HepG2 (cell line): Measurements from ENCODE around the gene MAJIN. TPM values are rescaled to one million over a fixed set of nuclear protein-coding genes. Genes with fewer than 3 reads are reported as not detected.
A peak's percentile ranks its signal among the peaks of the same experiment; 100 is the strongest.

ENCODE experiments used
- EED ChIP-seq: sonication (generic); formaldehyde crosslinking; IDR thresholded peaks from 2 replicates; pipeline ENCODE4 v1.5.0; 2020; ENCODE audit warnings: mild to moderate bottlenecking, missing genetic modification reagents
- GATA4 ChIP-seq: sonication (generic); IDR thresholded peaks from 2 replicates; pipeline ENCODE4 v1.6.1; 2016; ENCODE audit warnings: antibody characterized with exemption, low read depth, borderline replicate concordance
- HOXA3 ChIP-seq: sonication (generic); formaldehyde crosslinking; IDR thresholded peaks from 2 replicates; pipeline ENCODE4 v1.5.0; 2020; ENCODE audit warnings: missing genetic modification reagents
- MAFK ChIP-seq, 2 experiments: IDR thresholded peaks in 1 of 2; conservative IDR thresholded peaks in 1 of 2; 2 replicates each; pipeline ENCODE4 v1.6.1; 2011; ENCODE audit warnings: improper control_type of control experiment in 2 of 2, low read length in 2 of 2
- MBD4 ChIP-seq: IDR thresholded peaks from 2 replicates; pipeline ENCODE4 v1.6.1; 2012; ENCODE audit warnings: low read length, inconsistent platforms, borderline replicate concordance
- MIER3 ChIP-seq: IDR thresholded peaks from 2 replicates; pipeline ENCODE4 v1.6.1; 2016; ENCODE audit warnings: missing compliant biosample characterization, borderline replicate concordance
- MYC ChIP-seq: sonication (generic); formaldehyde crosslinking; IDR thresholded peaks from 2 replicates; pipeline ENCODE4 v1.9.0; 2021; ENCODE audit warnings: missing genetic modification reagents, borderline replicate concordance
- NBN ChIP-seq: fragments of 450-650 bp; conservative IDR thresholded peaks from 2 replicates; pipeline ENCODE4 v1.6.1; 2017
- NCOA5 ChIP-seq: sonication (generic); formaldehyde crosslinking; IDR thresholded peaks from 2 replicates; pipeline ENCODE4 v1.4.0; 2020; ENCODE audit warnings: missing genetic modification reagents
- NFKB2 ChIP-seq: sonication (generic); formaldehyde crosslinking; IDR thresholded peaks from 2 replicates; pipeline ENCODE4 v1.4.0; 2020; ENCODE audit warnings: missing genetic modification reagents, borderline replicate concordance
- NR2F6 ChIP-seq, 2 experiments: IDR thresholded peaks; 2 replicates each; pipeline ENCODE4 v1.6.1; 2016; ENCODE audit warnings: antibody characterized with exemption in 1 of 2, mild to moderate bottlenecking in 1 of 2
- RAD51 ChIP-seq: fragments of 450-650 bp; IDR thresholded peaks from 2 replicates; pipeline ENCODE4 v1.6.1; 2016; ENCODE audit warnings: borderline replicate concordance
- SALL1 ChIP-seq: sonication (generic); formaldehyde crosslinking; IDR thresholded peaks from 2 replicates; pipeline ENCODE4 v1.8.0; 2022; ENCODE audit warnings: mild to moderate bottlenecking, missing genetic modification reagents
- TFE3 ChIP-seq: IDR thresholded peaks from 2 replicates; pipeline ENCODE4 v1.6.1; 2016
- ZNF138 ChIP-seq: sonication (generic); formaldehyde crosslinking; IDR thresholded peaks from 2 replicates; pipeline ENCODE4 v1.5.0; 2020; ENCODE audit warnings: mild to moderate bottlenecking, low read depth, missing genetic modification reagents
- ZNF3 ChIP-seq: IDR thresholded peaks from 2 replicates; pipeline ENCODE4 v1.7.0; 2017; ENCODE audit warnings: inconsistent platforms
- ZNF33B ChIP-seq: sonication (generic); formaldehyde crosslinking; IDR thresholded peaks from 2 replicates; pipeline ENCODE4 v1.5.1; 2020; ENCODE audit warnings: mild to moderate bottlenecking, missing genetic modification reagents
- ZNF441 ChIP-seq: sonication (generic); formaldehyde crosslinking; IDR thresholded peaks from 2 replicates; pipeline ENCODE4 v1.7.0; 2021; ENCODE audit warnings: missing genetic modification reagents, borderline replicate concordance
- ZNF556 ChIP-seq: sonication (generic); formaldehyde crosslinking; IDR thresholded peaks from 2 replicates; pipeline ENCODE4 v1.4.0; 2020; ENCODE audit warnings: mild to moderate bottlenecking, missing genetic modification reagents, borderline replicate concordance
- ZNF615 ChIP-seq: sonication (generic); formaldehyde crosslinking; IDR thresholded peaks from 2 replicates; pipeline ENCODE4 v1.5.0; 2020; ENCODE audit warnings: mild to moderate bottlenecking, missing genetic modification reagents, borderline replicate concordance
- ZNF761 ChIP-seq: sonication (generic); formaldehyde crosslinking; conservative IDR thresholded peaks from 2 replicates; pipeline ENCODE4 v1.4.0; 2020; ENCODE audit warnings: mild to moderate bottlenecking, missing genetic modification reagents
- ZNF773 ChIP-seq: sonication (generic); formaldehyde crosslinking; IDR thresholded peaks from 2 replicates; pipeline ENCODE4 v1.4.0; 2020; ENCODE audit warnings: missing genetic modification reagents, borderline replicate concordance
- ZNF850 ChIP-seq: sonication (generic); formaldehyde crosslinking; conservative IDR thresholded peaks from 2 replicates; pipeline ENCODE4 v1.9.0; 2021; ENCODE audit warnings: mild to moderate bottlenecking, missing genetic modification reagents
- ZNF878 ChIP-seq: sonication (generic); formaldehyde crosslinking; IDR thresholded peaks from 2 replicates; pipeline ENCODE4 v1.8.1; 2023; ENCODE audit warnings: mild to moderate bottlenecking, missing genetic modification reagents, moderate library complexity
- ZSCAN12 ChIP-seq: sonication (generic); formaldehyde crosslinking; IDR thresholded peaks from 2 replicates; pipeline ENCODE4 v1.9.0; 2021; ENCODE audit warnings: mild to moderate bottlenecking, missing genetic modification reagents
- ZSCAN31 ChIP-seq: sonication (generic); formaldehyde crosslinking; IDR thresholded peaks from 2 replicates; pipeline ENCODE4 v1.5.0; 2020; ENCODE audit warnings: low read depth, mild to moderate bottlenecking, missing genetic modification reagents
- ZXDC ChIP-seq: sonication (generic); formaldehyde crosslinking; IDR thresholded peaks from 2 replicates; pipeline ENCODE4 v1.5.0; 2020; ENCODE audit warnings: mild to moderate bottlenecking, missing genetic modification reagents
- polyA plus RNA-seq, 8 experiments: library from polyadenylated mRNA; depleted of rRNA in 3 of 8; stranded (reverse) in 7 of 8; unstranded in 1 of 8; fragments of >200 nt; fragmentation: Illumina TruSeq in 4 of 8; extraction: Trizol in 4 of 8; gene quantifications; 2 replicates each; pipeline versions ENCODE4 v1.2.1 to v1.2.3, GENCODE V29; 2011 to 2016; ENCODE audit warnings: low read depth in 4 of 8, missing spikeins in 1 of 8, mixed read lengths in 1 of 8; ENCODE audit not compliant: insufficient read depth in 1 of 8
- total RNA-seq, 5 experiments: library from RNA; depleted of rRNA; stranded (reverse); fragments of >200 nt; fragmentation: Illumina TruSeq; extraction: Trizol; gene quantifications; 2 replicates each; pipeline ENCODE4 v1.2.3, GENCODE V29; 2016; ENCODE audit warnings: low read depth in 1 of 5
- TF ChIP-seq, protein P1 (sequence below): sonication (generic); formaldehyde crosslinking; IDR thresholded peaks from 2 replicates; pipeline ENCODE4 v1.4.0; 2020; ENCODE audit warnings: missing genetic modification reagents; ENCODE audit errors: not compliant biosample characterization

Gene MAJIN
- total and polyA plus RNA-seq, 2 of the 13 experiments (the other 11 are each of a cell fraction or from before 2014, with no cell fraction given): not detected

DNA sequence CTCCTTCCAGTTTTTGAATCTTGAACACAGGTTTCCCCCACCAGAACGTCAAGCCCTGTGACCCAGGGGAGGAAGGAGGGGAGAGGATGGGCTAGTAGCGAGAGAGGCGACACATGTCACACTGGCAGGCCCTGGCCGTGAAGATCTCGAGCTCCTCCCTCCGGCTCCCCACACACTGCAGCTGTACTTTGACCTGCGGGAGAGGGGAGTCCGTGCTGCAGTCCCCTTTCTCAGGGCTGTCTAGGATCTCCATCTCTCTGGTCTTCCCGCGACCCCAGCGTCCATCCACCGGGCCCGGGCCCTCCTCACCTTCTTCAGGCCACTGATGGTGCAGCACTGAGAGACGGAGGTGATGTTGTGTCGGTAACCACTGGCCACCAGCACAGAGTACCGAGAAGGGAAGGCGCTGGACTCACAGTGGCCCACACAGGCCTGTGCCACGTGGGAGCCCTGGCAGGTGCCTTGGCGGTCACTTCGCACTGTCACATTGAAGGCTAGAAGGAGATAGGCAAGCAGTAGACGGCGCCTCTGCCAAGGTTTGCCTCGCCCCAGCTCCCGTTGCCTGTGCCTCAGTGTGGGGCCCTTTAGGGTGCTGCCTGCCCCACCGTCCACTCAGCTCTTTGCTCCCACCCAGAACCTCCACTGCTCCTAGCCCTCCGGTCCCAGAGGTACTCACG is 37.1 kb downstream of the MAJIN start (continued):
- no peak for TF ChIP-seq TFE3 (CRISPR knock-in tag)
- no peak for TF ChIP-seq ZSCAN12 (CRISPR knock-in tag)
- no peak for TF ChIP-seq ZNF138 (CRISPR knock-in tag)
- TF ChIP-seq ZNF441 (CRISPR knock-in tag): no peak; the same call in 1 of the 2 replicates
- no peak for TF ChIP-seq NBN
- 0 out of 2 replicates have a peak, but pooled peaks have one; percentile 35 for TF ChIP-seq NR2F6 (IDR thresholded peaks at IDR 0.05)
- TF ChIP-seq NR2F6 (CRISPR knock-in tag; IDR thresholded peaks at IDR 0.05): peak; percentile 34; the same call in 1 of the 2 replicates
- TF ChIP-seq ZNF878 (CRISPR knock-in tag): no peak
- TF ChIP-seq, protein P1, sequence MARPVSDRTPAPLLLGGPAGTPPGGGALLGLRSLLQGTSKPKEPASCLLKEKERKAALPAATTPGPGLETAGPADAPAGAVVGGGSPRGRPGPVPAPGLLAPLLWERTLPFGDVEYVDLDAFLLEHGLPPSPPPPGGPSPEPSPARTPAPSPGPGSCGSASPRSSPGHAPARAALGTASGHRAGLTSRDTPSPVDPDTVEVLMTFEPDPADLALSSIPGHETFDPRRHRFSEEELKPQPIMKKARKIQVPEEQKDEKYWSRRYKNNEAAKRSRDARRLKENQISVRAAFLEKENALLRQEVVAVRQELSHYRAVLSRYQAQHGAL (CRISPR knock-in tag): no peak
- no peak for TF ChIP-seq MIER3
- TF ChIP-seq ZXDC: no peak
- TF ChIP-seq ZNF773 (CRISPR knock-in tag): no peak
- TF ChIP-seq ZNF615: no peak
- TF ChIP-seq ZNF3: no peak
- TF ChIP-seq NFKB2 (CRISPR knock-in tag): peak; percentile 83; the same call in 1 of the 2 replicates
- TF ChIP-seq ZNF761 (CRISPR knock-in tag): no peak
- no peak for TF ChIP-seq RAD51
- TF ChIP-seq MYC: peak; percentile 93; the same call in 1 of the 2 replicates
- no peak for TF ChIP-seq MBD4
- TF ChIP-seq ZSCAN31 (CRISPR knock-in tag): 0 out of 2 replicates have a peak, but pooled peaks have one; percentile 60
- TF ChIP-seq ZNF850: no peak
- TF ChIP-seq EED (CRISPR knock-in tag): no peak; the same call in 1 of the 2 replicates
- peak; percentile 60 for TF ChIP-seq SALL1
- no peak for TF ChIP-seq GATA4
- no peak for TF ChIP-seq ZNF556 (CRISPR knock-in tag)
- no peak for TF ChIP-seq NCOA5
- TF ChIP-seq MAFK (conservative IDR thresholded peaks at IDR 0.05 in 1 of 2, IDR thresholded peaks at IDR 0.05 in 1 of 2; ENCODE audit: low read length in 2 of 2): no peak
- TF ChIP-seq HOXA3: peak; percentile 53; the same call in 1 of the 2 replicates
- TF ChIP-seq ZNF33B (CRISPR knock-in tag): peak; percentile 87; the same call in 1 of the 2 replicates
